HUES48 (cell line): ENCODE results near the gene FREM1.

Experiments used
- H3K27ac ChIP-seq: one replicate; pipeline ENCODE4 v1.7.0; 2013; ENCODE audit warnings: low read depth, low read length, inconsistent platforms
- H3K27me3 ChIP-seq: 2 replicates; pipeline ENCODE4 v1.6.1; 2013; ENCODE audit warnings: mild to moderate bottlenecking, low read length; ENCODE audit not compliant: control insufficient read depth, insufficient read depth
- H3K36me3 ChIP-seq: 2 replicates; pipeline ENCODE4 v1.6.1; 2013; ENCODE audit warnings: low read length; ENCODE audit not compliant: control insufficient read depth, insufficient read depth
- H3K4me1 ChIP-seq: 2 replicates; pipeline ENCODE4 v1.6.1; 2013; ENCODE audit warnings: mild to moderate bottlenecking, low read length; ENCODE audit not compliant: control insufficient read depth, insufficient read depth
- H3K4me3 ChIP-seq: 2 replicates; pipeline ENCODE4 v1.5.1; 2013; ENCODE audit warnings: mild to moderate bottlenecking, low read depth, low read length
- H3K9ac ChIP-seq: 2 replicates; pipeline ENCODE4 v1.6.1; 2013; ENCODE audit warnings: mild to moderate bottlenecking, low read depth, low read length, moderate library complexity
- H3K9me3 ChIP-seq: 2 replicates; pipeline ENCODE4 v1.6.1; 2013; ENCODE audit warnings: low read length; ENCODE audit not compliant: control insufficient read depth, insufficient read depth

Gene FREM1

GRCh38 chr9:14760060-14760459, 150.2 kb downstream of the FREM1 start:
- Histone ChIP-seq H3K27me3 (no peaks in the 10 kb centered on the region), H3K4me3 (no peak overlapping the region), H3K9me3 (no peaks in the 10 kb centered on the region), H3K9ac (no peak overlapping the region), H3K4me1 (no peaks in the 10 kb centered on the region), H3K27ac (no peak overlapping the region), H3K36me3 (no peaks in the 10 kb centered on the region)

GRCh38 chr9:14756291-14756690, 153.9 kb downstream of the FREM1 start:
- Histone ChIP-seq H3K4me1 (no peaks in the 10 kb centered on the region), H3K27ac (no peak overlapping the region), H3K4me3 (no peak overlapping the region), H3K36me3 (no peaks in the 10 kb centered on the region), H3K9me3 (no peaks in the 10 kb centered on the region), H3K9ac (no peak overlapping the region), H3K27me3 (no peaks in the 10 kb centered on the region)

GRCh38 chr9:14752871-14753270, 157.4 kb downstream of the FREM1 start:
- Histone ChIP-seq H3K27ac (no peak overlapping the region), H3K36me3 (no peaks in the 10 kb centered on the region), H3K4me1 (peaks cover 20% of the 10 kb centered on the region), H3K9me3 (no peaks in the 10 kb centered on the region), H3K27me3 (no peaks in the 10 kb centered on the region), H3K9ac (no peak overlapping the region), H3K4me3 (no peak overlapping the region)

- Histone ChIP-seq H3K27ac (no peak overlapping the region), H3K4me1 (peaks cover 20% of the 10 kb centered on the region), H3K4me3 (no peak overlapping the region), H3K9ac (no peak overlapping the region), H3K36me3 (no peaks in the 10 kb centered on the region), H3K9me3 (no peaks in the 10 kb centered on the region), H3K27me3 (no peaks in the 10 kb centered on the region)
Observed at GRCh38 chr9:14752271-14752670, 158.0 kb downstream of the FREM1 start.

GRCh38 chr9:14750821-14751220, 159.4 kb downstream of the FREM1 start:
- H3K27me3 ChIP-seq = no peaks in the 10 kb centered on the region
- peaks cover 20% of the 10 kb centered on the region for H3K4me1 ChIP-seq
- no peak overlapping the region for H3K4me3 ChIP-seq
- H3K27ac ChIP-seq = peak overlapping the region; percentile 23
- no peaks in the 10 kb centered on the region for H3K9me3 ChIP-seq
- H3K36me3 ChIP-seq = no peaks in the 10 kb centered on the region
- no peak overlapping the region for H3K9ac ChIP-seq

- peaks cover 20% of the 10 kb centered on the region for H3K4me1 ChIP-seq
- no peak overlapping the region for H3K9ac ChIP-seq
- peak overlapping the region; percentile 42 for H3K27ac ChIP-seq
- no peaks in the 10 kb centered on the region for H3K27me3 ChIP-seq
- H3K4me3 ChIP-seq = no peak overlapping the region; the same call in 1 of the 2 replicates
- no peaks in the 10 kb centered on the region for H3K36me3 ChIP-seq
- H3K9me3 ChIP-seq = no peaks in the 10 kb centered on the region
Observed at GRCh38 chr9:14749741-14750211, 160.5 kb downstream of the FREM1 start.

- Histone ChIP-seq H3K4me1 (peaks cover 20% of the 10 kb centered on the region), H3K27me3 (no peaks in the 10 kb centered on the region), H3K9me3 (no peaks in the 10 kb centered on the region), H3K9ac (no peak overlapping the region), H3K4me3 (no peak overlapping the region), H3K36me3 (no peaks in the 10 kb centered on the region), H3K27ac (no peak overlapping the region)
Observed at GRCh38 chr9:14748373-14748772, 161.9 kb downstream of the FREM1 start.

- no peak overlapping the region for H3K9ac ChIP-seq
- peak overlapping the region; percentile 78 for H3K27ac ChIP-seq
- H3K27me3 ChIP-seq = no peaks in the 10 kb centered on the region
- no peak overlapping the region for H3K4me3 ChIP-seq
- peaks cover 20% of the 10 kb centered on the region for H3K4me1 ChIP-seq
- no peaks in the 10 kb centered on the region for H3K9me3 ChIP-seq
- H3K36me3 ChIP-seq = no peaks in the 10 kb centered on the region
Observed at GRCh38 chr9:14747111-14747510, 163.1 kb downstream of the FREM1 start.

- no peak overlapping the region for H3K4me3 ChIP-seq
- peaks cover 20% of the 10 kb centered on the region for H3K4me1 ChIP-seq
- no peaks in the 10 kb centered on the region for H3K27me3 ChIP-seq
- H3K27ac ChIP-seq = peak overlapping the region; percentile 78
- H3K36me3 ChIP-seq = no peaks in the 10 kb centered on the region
- H3K9ac ChIP-seq = no peak overlapping the region
- no peaks in the 10 kb centered on the region for H3K9me3 ChIP-seq
Observed at GRCh38 chr9:14746626-14747025, 163.6 kb downstream of the FREM1 start.

- Histone ChIP-seq H3K36me3 (no peaks in the 10 kb centered on the region), H3K9me3 (no peaks in the 10 kb centered on the region), H3K4me1 (peaks cover 10% of the 10 kb centered on the region), H3K4me3 (no peak overlapping the region), H3K27me3 (no peaks in the 10 kb centered on the region), H3K27ac (no peak overlapping the region), H3K9ac (no peak overlapping the region)
Observed at GRCh38 chr9:14744768-14745167, 165.5 kb downstream of the FREM1 start.

- Histone ChIP-seq H3K9me3 (no peaks in the 10 kb centered on the region), H3K4me3 (no peak overlapping the region), H3K9ac (no peak overlapping the region), H3K27me3 (no peaks in the 10 kb centered on the region), H3K36me3 (no peaks in the 10 kb centered on the region), H3K4me1 (no peaks in the 10 kb centered on the region), H3K27ac (no peak overlapping the region)
Observed at GRCh38 chr9:14741369-14741768, 168.9 kb downstream of the FREM1 start.

GRCh38 chr9:14733133-14733532, 177.1 kb downstream of the FREM1 start:
- Histone ChIP-seq H3K27me3 (peaks cover 7% of the 10 kb centered on the region), H3K9ac (no peak overlapping the region), H3K9me3 (no peaks in the 10 kb centered on the region), H3K4me1 (no peaks in the 10 kb centered on the region), H3K36me3 (no peaks in the 10 kb centered on the region), H3K4me3 (no peak overlapping the region), H3K27ac (no peak overlapping the region)
